IgD-negative memory B cell (primary cell): ENCODE data around the gene ZNF229. TPM values are rescaled to one million over a fixed set of nuclear protein-coding genes. Genes with fewer than 3 reads are reported as not detected.
"Not testable (repeated sequence)": the region's sequence is repeated elsewhere in the genome, so short reads cannot be mapped to it uniquely, and the experiment has no call there.

Experiments
- H3K27ac Mint-ChIP-seq, 3 donors: one replicate each; pipeline ENCODE4 v1.8.0; 2020 to 2022; ENCODE audit warnings: mild to moderate bottlenecking in 3 of 3, mixed read lengths in 3 of 3, moderate library complexity in 1 of 3
- H3K27me3 Mint-ChIP-seq: one replicate; pipeline ENCODE4 v1.8.0; 2021; ENCODE audit warnings: mixed read lengths
- H3K36me3 Mint-ChIP-seq: one replicate; pipeline ENCODE4 v1.8.0; 2020; ENCODE audit warnings: mild to moderate bottlenecking, mixed read lengths
- H3K4me1 Mint-ChIP-seq, 3 donors: one replicate each; pipeline ENCODE4 v1.8.0; 2020 to 2022; ENCODE audit warnings: mixed read lengths in 3 of 3, mild to moderate bottlenecking in 1 of 3
- H3K4me3 Mint-ChIP-seq, 4 donors: one replicate each; pipeline ENCODE4 v1.8.0; 2020 to 2022; ENCODE audit warnings: mild to moderate bottlenecking in 4 of 4, mixed read lengths in 4 of 4, moderate library complexity in 3 of 4
- H3K9me3 Mint-ChIP-seq, 3 donors: one replicate each; pipeline ENCODE4 v1.8.0; 2020 to 2021; ENCODE audit warnings: mixed read lengths in 3 of 3, mild to moderate bottlenecking in 1 of 3
- polyA plus RNA-seq: library from polyadenylated mRNA; unstranded; fragments of 300-500 nt; fragmentation: Illumina TruSeq; gene quantifications from one replicate; pipeline ENCODE4 v1.2.3, GENCODE V29; 2021

Gene ZNF229
- polyA plus RNA-seq, 1 donor from 2014 or later, result 1.4 TPM

DNA sequence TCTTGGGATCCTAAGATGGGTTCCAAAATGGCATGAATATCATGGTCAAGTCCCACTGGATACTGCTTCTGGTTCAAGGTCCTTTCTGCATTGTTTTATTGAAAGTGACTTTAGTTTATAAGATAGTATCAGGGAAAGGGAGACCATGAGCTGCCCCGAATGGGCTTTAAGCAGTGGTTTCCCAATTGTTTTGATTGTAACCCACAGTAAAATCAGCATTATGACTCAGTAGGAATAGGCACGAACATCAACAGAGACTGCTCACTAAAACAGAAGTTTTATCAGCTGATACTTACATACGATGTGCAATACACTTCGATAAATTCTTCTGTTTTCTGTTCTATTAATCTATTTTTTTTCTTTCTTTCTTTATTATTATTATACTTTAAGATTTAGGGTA, 59.0 kb downstream of the ZNF229 start:
- not testable (repeated sequence) for H3K27me3 Mint-ChIP-seq, H3K4me3 Mint-ChIP-seq, H3K27ac Mint-ChIP-seq, H3K4me1 Mint-ChIP-seq
- Mint-ChIP-seq H3K9me3 (peaks cover 24 to 63% (median 33%) of the 10 kb centered on the region in 3 donors), H3K36me3 (peaks cover 13% of the 10 kb centered on the region)

Other genes starting within 250 kb of the ZNF229 start
- 16.4 TPM for gene ZNF227, start 235.9 kb downstream of the ZNF229 start, polyA plus RNA-seq
- 1.2 TPM for gene ZNF233, start 188.6 kb downstream of the ZNF229 start, polyA plus RNA-seq
- gene ZNF235, start 143.4 kb downstream of the ZNF229 start, polyA plus RNA-seq, result 3.1 TPM
- not detected for gene ZNF112, start 91.8 kb downstream of the ZNF229 start, polyA plus RNA-seq
- 2.1 TPM for gene ZNF285, start 46.9 kb downstream of the ZNF229 start, polyA plus RNA-seq
- 11.0 TPM for gene ZNF180, start 52.0 kb upstream of the ZNF229 start, polyA plus RNA-seq
- not detected for gene CEACAM20, start 81.2 kb upstream of the ZNF229 start, polyA plus RNA-seq
- gene IGSF23, start 165.1 kb upstream of the ZNF229 start, polyA plus RNA-seq, result not detected
- gene PVR, start 195.4 kb upstream of the ZNF229 start, polyA plus RNA-seq, result not detected
- gene CEACAM19, start 223.0 kb upstream of the ZNF229 start, polyA plus RNA-seq, result not detected